K562 (cell line): ENCODE measurements around the gene SRRT. TPM values are rescaled to one million over a fixed set of nuclear protein-coding genes. Genes with fewer than 3 reads are reported as not detected.

ENCODE experiments used
- ETS1 ChIP-seq: conservative IDR thresholded peaks from 2 replicates; pipeline ENCODE4 v1.6.1; 2011; ENCODE audit warnings: low read depth, mild to moderate bottlenecking, low read length; ENCODE audit not compliant: control insufficient read depth
- FOXO4 ChIP-seq: fragments of 450-650 bp; formaldehyde crosslinking; IDR thresholded peaks from 2 replicates; pipeline ENCODE4 v1.4.0; 2020; ENCODE audit warnings: mild to moderate bottlenecking, moderate library complexity
- MEF2D ChIP-seq: conservative IDR thresholded peaks from 2 replicates; pipeline ENCODE4 v1.6.1; 2016; ENCODE audit warnings: low read depth, missing genetic modification characterization, missing compliant biosample characterization
- MYC ChIP-seq, 2 experiments: fragments of 250-450 bp in 1 of 2; sonication (Bioruptor Pico) in 1 of 2; IDR thresholded peaks; 2 replicates each; pipeline versions ENCODE4 v1.5.1 to v1.6.1; 2012 to 2021; ENCODE audit warnings: low read depth in 2 of 2, borderline replicate concordance in 1 of 2, improper control_type of control experiment in 1 of 2, low read length in 1 of 2, mild to moderate bottlenecking in 1 of 2, moderate library complexity in 1 of 2
- NCOA4 ChIP-seq: fragments of 450-650 bp; IDR thresholded peaks from 2 replicates; pipeline ENCODE4 v1.6.1; 2018; ENCODE audit warnings: mild to moderate bottlenecking; ENCODE audit not compliant: partially characterized antibody
- NELFE ChIP-seq: IDR thresholded peaks from 2 replicates; pipeline ENCODE4 v1.6.1; 2011; ENCODE audit warnings: mild to moderate bottlenecking; ENCODE audit not compliant: insufficient read depth, insufficient read length
- PHF8 ChIP-seq: fragments of 200-600 bp; sonication (generic); IDR thresholded peaks from 2 replicates; pipeline ENCODE4 v1.6.1; 2012; ENCODE audit warnings: mixed run types, mild to moderate bottlenecking, inconsistent platforms, low read length, moderate library complexity, borderline replicate concordance
- PRMT5 ChIP-seq: sonication (generic); formaldehyde crosslinking; IDR thresholded peaks from 2 replicates; pipeline ENCODE4 v1.5.0; 2020; ENCODE audit warnings: missing genetic modification reagents
- SMC3 ChIP-seq: conservative IDR thresholded peaks from 2 replicates; pipeline ENCODE4 v1.6.1; 2011; ENCODE audit warnings: low read depth, low read length, improper control_type of control experiment; ENCODE audit not compliant: insufficient read depth
- SP1 ChIP-seq: sonication (generic); formaldehyde crosslinking; IDR thresholded peaks from 2 replicates; pipeline ENCODE4 v1.8.1; 2022; ENCODE audit warnings: mild to moderate bottlenecking, missing genetic modification reagents
- TBL1XR1 ChIP-seq, 2 experiments: IDR thresholded peaks; 2 replicates each; pipeline ENCODE4 v1.6.1; 2012; ENCODE audit warnings: improper control_type of control experiment in 2 of 2, low read length in 2 of 2, mild to moderate bottlenecking in 1 of 2
- ZBTB33 ChIP-seq: sonication (generic); formaldehyde crosslinking; IDR thresholded peaks from 2 replicates; pipeline ENCODE4 v1.8.1; 2023; ENCODE audit warnings: mild to moderate bottlenecking, missing genetic modification reagents
- ZFX ChIP-seq: sonication (generic); formaldehyde crosslinking; IDR thresholded peaks from 2 replicates; pipeline ENCODE4 v1.8.0; 2022; ENCODE audit warnings: mild to moderate bottlenecking, missing genetic modification reagents, moderate library complexity
- ZNF740 ChIP-seq, 3 experiments: fragments of 200-800 bp in 1 of 3; sonication (Bioruptor generic) in 1 of 3; sonication (generic) in 1 of 3; formaldehyde crosslinking in 1 of 3; IDR thresholded peaks; 2 replicates each; pipeline versions ENCODE4 v1.6.1 to v1.8.0; 2016 to 2022; ENCODE audit warnings: mild to moderate bottlenecking in 2 of 3, missing compliant biosample characterization in 2 of 3, missing genetic modification characterization in 2 of 3, missing genetic modification reagents in 1 of 3
- ZNF830 ChIP-seq: fragments of 250-450 bp; sonication (Bioruptor Pico); IDR thresholded peaks from 2 replicates; pipeline ENCODE4 v1.5.0; 2021; ENCODE audit warnings: mild to moderate bottlenecking
- polyA plus RNA-seq, 8 experiments: library from polyadenylated mRNA; depleted of rRNA in 4 of 8; stranded (reverse) in 5 of 8; unstranded in 3 of 8; fragments of >200 nt; fragmentation: Nextera tagmentation in 2 of 8; fragmentation: Illumina TruSeq in 1 of 8; extraction: Ambion mirVana in 2 of 8; extraction: Trizol in 1 of 8; gene quantifications; 2 replicates each; pipeline versions ENCODE4 v1.2.1 to v1.2.3, GENCODE V29; 2011 to 2014; ENCODE audit warnings: inconsistent platforms in 1 of 8, missing spikeins in 1 of 8
- total RNA-seq, 7 experiments: library from RNA; depleted of rRNA in 6 of 7; stranded (reverse); fragments of >200 nt in 6 of 7; fragmentation: Illumina TruSeq in 2 of 7; extraction: Trizol in 2 of 7; gene quantifications; 2 replicates each; pipeline versions ENCODE4 v1.2.1 to v1.2.3, GENCODE V29; 2011 to 2021; ENCODE audit warnings: low replicate concordance in 1 of 7
- TF ChIP-seq, protein P1 (sequence below): fragments of 250-450 bp; sonication (Bioruptor Pico); IDR thresholded peaks from 2 replicates; pipeline ENCODE4 v1.9.0; 2021; ENCODE audit warnings: mild to moderate bottlenecking, inconsistent platforms

Gene SRRT
- total and polyA plus RNA-seq, 9 of the 15 experiments (the other 6 are each of a cell fraction or from before 2014, with no cell fraction given): 10.3 to 263 (median 84.4) TPM

DNA sequence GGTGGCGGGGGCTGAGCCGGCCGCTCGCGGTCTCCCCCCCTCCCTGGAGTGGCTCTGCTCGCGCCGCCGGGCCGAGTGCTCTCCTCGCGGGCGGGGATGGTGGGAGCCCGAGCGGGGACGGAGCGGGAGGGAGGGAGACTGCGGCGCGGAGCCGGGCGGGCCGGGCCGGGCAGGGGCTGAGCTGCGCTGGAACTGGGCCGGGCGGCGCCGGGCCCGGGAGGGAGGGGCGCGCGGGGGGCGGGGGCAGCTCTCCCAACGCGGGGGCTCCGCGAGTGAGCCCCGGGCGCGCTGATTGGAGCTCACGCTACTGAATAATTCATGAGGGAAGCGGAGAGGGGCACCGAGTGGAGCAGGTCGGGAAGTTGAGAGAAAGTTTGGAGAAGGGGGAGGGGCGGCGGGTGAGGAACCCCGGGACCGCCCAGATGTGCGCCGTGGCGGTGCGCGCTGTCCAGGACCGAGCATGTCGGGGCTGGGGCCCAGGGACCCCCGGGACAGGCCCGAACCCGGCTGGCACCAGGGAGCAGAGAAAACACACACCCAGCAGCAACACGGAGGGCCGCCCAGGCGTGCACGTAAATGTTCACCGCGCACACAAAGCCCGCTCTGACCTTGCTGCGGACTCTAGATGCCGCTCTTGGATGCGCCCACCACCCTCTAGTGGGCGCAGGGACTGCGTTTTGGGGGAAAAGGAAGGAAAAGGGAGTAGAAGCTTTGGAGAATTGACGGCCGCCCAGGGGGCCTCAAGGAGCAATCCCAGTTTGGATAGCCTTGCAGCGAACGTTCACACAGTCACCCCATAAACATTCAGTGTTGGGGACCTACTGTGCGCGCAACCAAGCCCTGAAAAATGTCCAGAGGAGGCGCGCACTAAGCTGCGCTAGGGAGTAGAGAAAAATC, 47.3 kb upstream of the SRRT start, which contains the start of gene EPHB4 (continued):
- TF ChIP-seq ZBTB33 (0 out of 2 replicates have a peak, but pooled peaks have one; percentile 40), MYC (IDR thresholded peaks at IDR 0.05; ENCODE audit: low read depth, low read length) (peak; percentile 67), MYC (CRISPR knock-in tag; IDR thresholded peaks at IDR 0.05; ENCODE audit: borderline replicate concordance, low read depth) (no peak), SMC3 (0 out of 2 replicates have a peak, but pooled peaks have one; percentile 10), ZFX (CRISPR knock-in tag) (peak; percentile 63), TBL1XR1 (IDR thresholded peaks at IDR 0.05; ENCODE audit: low read length in 2 of 2) (peak in 1 of 2 experiments; percentile 40; a peak in 1 of 4 replicates), ZNF740 (CRISPR knock-in tag; IDR thresholded peaks at IDR 0.05) (0 out of 2 replicates have a peak, but pooled peaks have one; percentile 52), ZNF740 (tag; IDR thresholded peaks at IDR 0.05) (no peak), PRMT5 (CRISPR knock-in tag) (no peak), ZNF830 (CRISPR knock-in tag) (no peak), NCOA4 (no peak), MEF2D (tag) (no peak; the same call in 1 of the 2 replicates), SP1 (CRISPR knock-in tag) (peak; percentile 66; the same call in 1 of the 2 replicates), ETS1 (0 out of 2 replicates have a peak, but pooled peaks have one; percentile 54), FOXO4 (CRISPR knock-in tag) (0 out of 2 replicates have a peak, but pooled peaks have one; percentile 44), PHF8 (peak; percentile 73; the same call in 1 of the 2 replicates), NELFE (no peak)
- TF ChIP-seq, protein P1, sequence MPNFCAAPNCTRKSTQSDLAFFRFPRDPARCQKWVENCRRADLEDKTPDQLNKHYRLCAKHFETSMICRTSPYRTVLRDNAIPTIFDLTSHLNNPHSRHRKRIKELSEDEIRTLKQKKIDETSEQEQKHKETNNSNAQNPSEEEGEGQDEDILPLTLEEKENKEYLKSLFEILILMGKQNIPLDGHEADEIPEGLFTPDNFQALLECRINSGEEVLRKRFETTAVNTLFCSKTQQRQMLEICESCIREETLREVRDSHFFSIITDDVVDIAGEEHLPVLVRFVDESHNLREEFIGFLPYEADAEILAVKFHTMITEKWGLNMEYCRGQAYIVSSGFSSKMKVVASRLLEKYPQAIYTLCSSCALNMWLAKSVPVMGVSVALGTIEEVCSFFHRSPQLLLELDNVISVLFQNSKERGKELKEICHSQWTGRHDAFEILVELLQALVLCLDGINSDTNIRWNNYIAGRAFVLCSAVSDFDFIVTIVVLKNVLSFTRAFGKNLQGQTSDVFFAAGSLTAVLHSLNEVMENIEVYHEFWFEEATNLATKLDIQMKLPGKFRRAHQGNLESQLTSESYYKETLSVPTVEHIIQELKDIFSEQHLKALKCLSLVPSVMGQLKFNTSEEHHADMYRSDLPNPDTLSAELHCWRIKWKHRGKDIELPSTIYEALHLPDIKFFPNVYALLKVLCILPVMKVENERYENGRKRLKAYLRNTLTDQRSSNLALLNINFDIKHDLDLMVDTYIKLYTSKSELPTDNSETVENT (CRISPR knock-in tag): peak; percentile 55
